Right renal cortex interstitium (tissue), 3 donors: ENCODE results near the gene MAGEA11. TPM values are rescaled to one million over a fixed set of nuclear protein-coding genes. Genes with fewer than 3 reads are reported as not detected.
"Not testable (repeated sequence)": the region's sequence is repeated elsewhere in the genome, so short reads cannot be mapped to it uniquely, and the experiment has no call there.

Source experiments
- DNase-seq, 3 donors: peaks; one replicate each; pipeline ENCODE4 v3.0.0-alpha.2; 2013; ENCODE audit warnings: low read depth in 3 of 3, low spot score in 2 of 3
- polyA plus RNA-seq, 3 donors: library from polyadenylated mRNA; unstranded; fragments of 120-200 nt; gene quantifications; one replicate each; pipeline ENCODE4 v1.2.1, GENCODE V29; 2013; ENCODE audit not compliant: insufficient read length in 3 of 3

Gene MAGEA11
- polyA plus RNA-seq, 3 donors = not detected

DNA sequence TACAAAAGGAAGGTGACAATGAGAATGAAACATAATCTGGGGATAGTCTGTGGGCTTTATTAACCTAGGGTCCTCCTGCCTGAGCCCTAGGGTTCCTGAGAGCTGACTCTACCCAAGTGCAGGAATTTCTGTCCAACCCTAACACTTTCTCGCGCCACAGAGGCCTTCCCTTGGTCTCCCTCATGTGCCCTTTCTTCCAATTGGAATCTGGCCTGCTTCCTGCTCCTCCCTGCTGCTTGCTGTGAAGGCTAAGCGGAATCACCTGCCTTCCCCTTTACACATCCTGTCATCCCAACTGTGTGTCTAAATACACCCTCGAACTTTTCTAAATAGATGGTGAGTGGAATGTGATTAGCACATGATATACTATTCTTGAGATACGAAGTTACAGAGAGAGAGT lies 5.9 kb downstream of the MAGEA11 start:
- no peak for DNase-seq

DNA sequence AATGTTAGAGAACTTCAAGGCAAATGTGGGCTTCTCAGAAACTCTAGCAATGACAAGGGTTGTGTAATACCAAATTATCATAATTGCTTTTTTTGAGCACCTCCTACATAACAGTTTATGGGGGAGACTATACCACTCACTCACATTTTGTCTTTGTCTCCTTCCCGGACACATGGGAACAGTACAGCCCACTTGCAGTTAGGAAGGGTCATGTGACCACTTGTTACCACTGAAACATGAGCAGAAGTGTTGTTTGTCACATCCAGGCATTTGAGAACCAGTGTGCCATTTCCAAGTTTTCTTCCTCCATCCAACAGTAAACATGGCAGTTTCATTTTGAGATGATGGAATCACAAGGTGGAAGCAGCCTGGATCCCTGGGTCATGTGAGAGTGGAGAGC lies 6.9 kb downstream of the MAGEA11 start:
- DNase-seq = no peak

DNA sequence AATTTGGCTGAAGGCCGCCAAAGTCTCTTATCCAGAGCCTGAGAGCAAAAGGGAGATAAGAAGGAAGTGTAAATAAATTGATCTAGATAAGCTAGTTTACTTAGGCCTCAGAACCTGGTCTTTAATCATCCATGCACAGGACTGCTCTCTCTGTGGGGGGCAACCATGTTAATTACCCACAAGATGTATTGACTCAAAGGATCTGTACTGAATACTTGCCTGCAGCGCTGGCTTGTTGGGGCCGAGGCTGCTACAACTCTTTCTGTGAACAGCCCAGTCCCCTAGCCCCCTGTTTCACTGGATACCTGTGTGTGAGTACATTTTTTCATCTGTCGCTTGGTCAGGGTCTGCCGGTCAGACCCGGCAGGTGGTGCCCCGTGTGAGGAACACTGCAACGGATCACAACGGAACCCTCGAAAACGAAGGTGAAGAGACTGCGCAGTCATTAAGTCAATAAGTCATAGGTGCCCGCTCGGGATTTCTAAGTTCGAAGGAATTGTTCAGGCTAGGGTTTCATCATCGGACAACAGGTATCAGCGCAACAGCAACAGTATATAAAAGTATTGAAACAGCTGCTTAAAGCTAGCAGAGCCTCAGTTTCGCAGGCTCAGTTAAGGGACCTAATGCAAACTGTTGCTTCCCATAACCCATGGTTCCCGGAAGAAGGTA lies 8.3 kb downstream of the MAGEA11 start:
- no peak for DNase-seq

GRCh38 chrX:149721241-149721640 lies 9.4 kb downstream of the MAGEA11 start:
- not testable (repeated sequence) for DNase-seq

DNA sequence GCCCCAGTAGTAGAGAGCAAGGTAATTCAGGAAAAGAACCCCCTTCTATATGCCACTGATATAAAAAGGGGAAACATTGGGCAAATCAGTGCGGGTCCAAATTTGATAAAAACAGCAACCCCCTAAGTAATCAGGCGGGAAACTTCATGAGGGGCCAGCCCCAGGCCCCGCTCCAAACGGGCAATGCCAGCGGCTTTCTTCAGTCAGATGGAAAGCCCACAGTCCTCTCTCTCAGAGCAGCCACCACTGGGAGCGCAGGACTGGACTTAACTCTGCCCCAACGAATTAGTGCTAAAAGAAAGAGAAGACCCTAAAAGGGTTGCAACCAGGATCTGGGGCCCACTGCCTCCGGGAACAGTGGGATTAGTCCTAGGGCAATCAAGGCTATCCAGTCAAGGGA lies 9.9 kb downstream of the MAGEA11 start:
- no peak for DNase-seq

DNA sequence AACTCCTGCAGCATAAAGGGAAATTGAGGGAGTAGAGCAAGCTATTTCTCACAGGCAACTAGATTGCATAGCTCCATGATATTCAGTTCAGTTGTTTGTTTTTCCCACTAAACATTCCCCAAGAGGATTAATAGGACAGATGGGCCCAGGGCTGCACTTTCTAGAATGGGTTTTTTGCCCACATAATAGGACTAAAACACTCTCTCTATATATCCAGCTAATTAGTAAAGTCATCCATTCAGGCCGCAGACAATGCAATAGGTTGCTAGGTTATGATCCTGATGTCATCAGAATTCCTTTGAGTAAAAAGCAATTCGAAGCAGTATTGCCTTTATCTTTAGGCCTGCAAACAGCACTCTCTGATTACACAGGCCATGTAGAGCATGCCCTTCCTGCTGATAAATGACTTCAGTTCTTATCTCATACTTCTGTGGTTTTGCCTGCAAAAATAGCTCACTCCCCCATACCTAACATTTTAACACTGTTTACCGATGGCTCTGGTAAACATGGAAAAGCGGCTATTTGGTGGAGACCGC lies 11.8 kb downstream of the MAGEA11 start:
- DNase-seq = not testable (repeated sequence)

DNA sequence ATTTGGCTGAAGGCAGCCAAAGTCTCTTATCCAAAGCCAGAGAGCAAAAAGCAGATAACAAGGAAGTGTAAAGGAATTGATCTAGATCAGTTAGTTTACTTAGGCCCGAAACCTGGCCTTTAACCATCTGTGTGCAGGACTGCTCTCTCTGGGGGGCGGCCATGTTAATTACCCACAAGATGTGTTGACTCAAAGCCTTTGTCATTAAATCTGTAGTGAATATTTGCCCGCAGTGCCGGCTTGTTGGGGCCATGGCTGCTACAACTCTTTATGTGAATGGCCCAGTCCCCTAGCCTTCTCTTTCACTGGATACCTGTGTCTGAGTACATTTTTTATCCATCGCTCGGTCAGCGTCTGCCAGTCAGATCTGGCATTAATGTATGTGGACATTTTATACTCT lies 15.4 kb downstream of the MAGEA11 start:
- DNase-seq = not testable (repeated sequence)

GRCh38 chrX:149742269-149742668 lies 30.4 kb downstream of the MAGEA11 start:
- not testable (repeated sequence) for DNase-seq

- DNase-seq = not testable (repeated sequence)
Observed at GRCh38 chrX:149746390-149747007, 34.6 kb downstream of the MAGEA11 start.

DNA sequence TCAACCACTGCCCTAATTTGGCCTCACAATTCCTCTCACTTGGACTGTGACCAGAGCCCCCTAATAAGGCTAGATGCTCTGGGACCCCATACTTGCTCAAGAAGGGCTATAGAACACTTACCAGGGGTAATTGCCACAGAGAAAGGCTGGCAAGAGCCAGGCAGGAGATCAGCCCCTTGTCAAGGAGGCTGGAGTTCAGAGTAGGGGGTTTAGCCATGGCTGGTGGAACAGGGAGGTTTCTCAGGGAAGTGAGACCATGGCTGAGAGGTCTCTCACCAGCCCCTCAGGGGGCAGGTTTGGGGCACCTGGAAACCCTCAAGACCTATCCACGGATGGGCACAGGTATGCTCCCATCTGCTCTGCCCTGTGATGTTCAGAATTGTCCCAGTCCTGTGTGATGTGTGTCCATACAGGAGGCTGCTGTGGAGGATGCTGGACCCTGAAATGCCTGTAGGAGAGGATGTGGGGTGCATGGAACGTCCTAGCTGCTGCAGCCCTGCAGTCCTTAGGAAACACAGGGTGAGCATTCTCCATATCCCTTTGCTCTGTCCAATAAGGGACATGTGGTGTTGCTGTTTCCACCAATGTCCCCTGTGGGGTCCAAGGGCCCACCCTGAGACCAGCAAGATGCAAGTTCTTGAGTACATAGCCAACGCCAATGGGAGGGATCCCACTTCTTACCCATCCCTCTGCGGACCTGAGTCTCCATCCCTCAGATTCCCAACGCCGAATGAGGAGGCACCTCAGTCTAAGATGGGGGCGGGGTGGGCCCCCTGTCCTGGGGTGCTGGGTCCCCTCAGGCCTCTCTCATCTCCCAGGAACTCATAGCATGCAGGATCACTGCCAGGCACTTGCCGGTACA lies 45.6 kb downstream of the MAGEA11 start:
- DNase-seq = no peak

DNA sequence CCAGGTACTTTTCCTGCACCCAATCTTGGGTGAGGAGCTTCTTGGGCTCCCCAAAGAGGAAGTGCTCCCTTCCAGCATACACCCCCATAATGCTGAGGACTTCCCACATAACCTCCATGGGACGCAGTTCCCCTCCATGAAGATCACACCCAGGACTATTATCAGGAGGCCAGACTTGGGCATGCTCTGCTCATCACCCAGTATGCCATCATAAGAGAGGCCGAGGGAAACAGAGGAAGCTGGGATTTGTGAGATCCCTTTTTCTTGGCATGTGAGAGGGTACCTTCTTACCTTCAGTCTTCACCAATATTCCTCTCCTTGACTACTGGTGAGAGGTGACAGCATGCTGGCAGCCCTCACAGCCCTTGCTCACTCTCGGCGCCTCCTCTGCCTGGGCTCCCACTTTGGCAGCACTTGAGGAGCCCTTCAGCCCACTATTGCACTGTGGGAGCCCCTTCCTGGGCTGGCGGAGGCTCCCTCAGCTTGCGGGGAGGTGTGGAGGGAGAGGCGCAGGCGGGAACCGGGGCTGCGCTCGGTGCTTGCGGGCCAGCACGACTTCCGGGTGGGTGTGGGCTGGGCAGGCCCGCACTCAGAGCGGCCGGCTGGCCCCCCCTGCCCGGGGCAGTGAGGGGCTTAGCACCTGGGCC lies 46.3 kb downstream of the MAGEA11 start:
- DNase-seq = no peak

- not testable (repeated sequence) for DNase-seq
Observed at GRCh38 chrX:149758715-149759078, 46.8 kb downstream of the MAGEA11 start.

- no peak for DNase-seq
Observed at GRCh38 chrX:149759824-149760223, 48.0 kb downstream of the MAGEA11 start.

DNA sequence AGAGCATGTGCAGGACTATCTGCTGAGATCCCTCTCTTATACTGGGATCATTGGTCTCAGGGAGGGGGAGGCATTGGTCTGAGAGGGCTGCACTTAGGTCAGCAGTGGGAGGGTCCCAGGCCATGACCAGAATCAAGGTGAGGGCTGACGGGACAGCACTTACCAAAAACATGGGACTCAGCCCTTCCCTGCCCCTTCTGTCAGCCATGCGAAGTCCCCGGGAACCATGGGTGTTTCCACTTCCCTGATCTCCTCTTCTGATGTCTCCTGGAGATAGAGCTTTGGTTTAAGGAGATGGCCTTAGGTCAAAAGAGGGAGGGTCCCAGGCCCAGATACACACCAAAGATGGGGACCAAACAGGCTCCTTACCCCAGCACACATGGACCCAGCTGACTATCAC lies 49.1 kb downstream of the MAGEA11 start:
- no peak for DNase-seq

GRCh38 chrX:149761858-149762674 lies 50.2 kb downstream of the MAGEA11 start:
- not testable (repeated sequence) for DNase-seq

- DNase-seq = no peak
Observed at GRCh38 chrX:149762696-149763614, 51.1 kb downstream of the MAGEA11 start.
